OCI-LY1 (cell line): ENCODE measurements around the gene OR2A25.

ENCODE experiments used
- H2AFZ ChIP-seq: fragments of 200-600 bp; sonication (generic), shearing (Covaris generic); 2 replicates; pipeline ENCODE4 v1.6.0; 2014; ENCODE audit warnings: antibody characterized with exemption, mild to moderate bottlenecking, low read length
- H3F3A ChIP-seq: fragments of 200-600 bp; sonication (generic), shearing (Covaris generic); 2 replicates; pipeline ENCODE4 v1.6.0; 2014; ENCODE audit warnings: mild to moderate bottlenecking, antibody characterized with exemption, low read length, moderate library complexity; ENCODE audit not compliant: insufficient read depth
- H3K27ac ChIP-seq: fragments of 200-600 bp; sonication (generic); 2 replicates; pipeline ENCODE4 v1.5.1; 2014; ENCODE audit warnings: low read length, mixed run types, mild to moderate bottlenecking, low read depth; ENCODE audit not compliant: poor library complexity, severe bottlenecking
- H3K27me3 ChIP-seq: fragments of 200-600 bp; sonication (generic); 2 replicates; pipeline ENCODE4 v1.6.0; 2014; ENCODE audit warnings: antibody characterized with exemption, mild to moderate bottlenecking, low read length, moderate library complexity; ENCODE audit not compliant: insufficient read depth
- H3K36me3 ChIP-seq: fragments of 200-600 bp; sonication (generic); 2 replicates; pipeline ENCODE4 v1.6.1; 2014; ENCODE audit warnings: mild to moderate bottlenecking, antibody characterized with exemption, low read length, moderate library complexity, mixed read lengths; ENCODE audit not compliant: insufficient read depth
- H3K4me1 ChIP-seq: fragments of 200-600 bp; sonication (generic); 2 replicates; pipeline ENCODE4 v1.5.1; 2014; ENCODE audit warnings: mild to moderate bottlenecking, low read length, moderate library complexity; ENCODE audit not compliant: insufficient read depth, severe bottlenecking
- H3K4me2 ChIP-seq: fragments of 200-600 bp; sonication (generic), shearing (Covaris generic); 2 replicates; pipeline ENCODE4 v1.6.1; 2014; ENCODE audit warnings: low read length
- H3K4me3 ChIP-seq: fragments of 200-600 bp; sonication (generic); 2 replicates; pipeline ENCODE4 v1.5.1; 2014; ENCODE audit warnings: low read length, low read depth, mild to moderate bottlenecking, mixed read lengths; ENCODE audit not compliant: poor library complexity, severe bottlenecking
- H3K79me2 ChIP-seq: fragments of 200-600 bp; shearing (Covaris generic); 2 replicates; pipeline ENCODE4 v1.6.1; 2016; ENCODE audit warnings: mixed run types, low read length, mixed read lengths; ENCODE audit not compliant: insufficient read depth
- H3K9ac ChIP-seq: fragments of 200-600 bp; sonication (generic), shearing (Covaris generic); 2 replicates; pipeline ENCODE4 v1.6.1; 2014; ENCODE audit warnings: mild to moderate bottlenecking, low read length, mixed read lengths
- H3K9me2 ChIP-seq: fragments of 200-600 bp; sonication (generic), shearing (Covaris generic); 2 replicates; pipeline ENCODE4 v1.6.1; 2014; ENCODE audit warnings: low read depth, mild to moderate bottlenecking, low read length, mixed read lengths
- H3K9me3 ChIP-seq: fragments of 200-600 bp; shearing (Covaris generic); 2 replicates; pipeline ENCODE4 v1.6.1; 2014; ENCODE audit warnings: low read length, mixed read lengths
- H4K20me1 ChIP-seq: fragments of 200-600 bp; sonication (generic), shearing (Covaris generic); 2 replicates; pipeline ENCODE4 v1.6.0; 2016; ENCODE audit warnings: mild to moderate bottlenecking, low read length; ENCODE audit not compliant: insufficient read depth
- CTCF ChIP-seq: fragments of 200-600 bp; sonication (generic), shearing (Covaris generic); IDR thresholded peaks from 2 replicates; pipeline ENCODE4 v1.5.1; 2017; ENCODE audit warnings: mild to moderate bottlenecking, antibody characterized with exemption, low read length, moderate library complexity, mixed read lengths
- EZH2 ChIP-seq: fragments of 200-600 bp; sonication (generic), shearing (Covaris generic); IDR thresholded peaks from 2 replicates; pipeline ENCODE4 v1.8.0; 2017; ENCODE audit warnings: borderline replicate concordance, mixed run types, mild to moderate bottlenecking, antibody characterized with exemption, low read length, moderate library complexity, mixed read lengths

OR2A25 gene

GRCh38 chr7:144023171-144023827 lies 46.3 kb upstream of the OR2A25 start:
- no peaks in the 10 kb centered on the region for H3K27me3 ChIP-seq
- no peaks in the 10 kb centered on the region for H3K79me2 ChIP-seq
- TF ChIP-seq EZH2: no peak
- TF ChIP-seq CTCF: no peak
- no peaks in the 10 kb centered on the region for H3K9me2 ChIP-seq
- H3K9me3 ChIP-seq: no peaks in the 10 kb centered on the region
- no peaks in the 10 kb centered on the region for H4K20me1 ChIP-seq
- H3K9ac ChIP-seq: no peak overlapping the region
- H3K4me1 ChIP-seq: no peaks in the 10 kb centered on the region
- H3K4me3 ChIP-seq: no peak overlapping the region
- H2AFZ ChIP-seq: no peak overlapping the region
- no peak overlapping the region for H3K4me2 ChIP-seq
- no peak overlapping the region for H3K27ac ChIP-seq
- H3F3A ChIP-seq: no peaks in the 10 kb centered on the region
- H3K36me3 ChIP-seq: no peaks in the 10 kb centered on the region

- no peak for TF ChIP-seq CTCF
- no peak for TF ChIP-seq EZH2
- H3K9me2 ChIP-seq: no peaks in the 10 kb centered on the region
- no peak overlapping the region for H2AFZ ChIP-seq
- H3K79me2 ChIP-seq: no peaks in the 10 kb centered on the region
- H3K27ac ChIP-seq: no peak overlapping the region
- no peaks in the 10 kb centered on the region for H4K20me1 ChIP-seq
- no peak overlapping the region for H3K9ac ChIP-seq
- H3K4me1 ChIP-seq: no peaks in the 10 kb centered on the region
- H3F3A ChIP-seq: no peaks in the 10 kb centered on the region
- no peak overlapping the region for H3K4me2 ChIP-seq
- H3K4me3 ChIP-seq: no peak overlapping the region
- no peaks in the 10 kb centered on the region for H3K36me3 ChIP-seq
- H3K9me3 ChIP-seq: no peaks in the 10 kb centered on the region
- H3K27me3 ChIP-seq: no peaks in the 10 kb centered on the region
Measured at GRCh38 chr7:144024213-144024612, 45.4 kb upstream of the OR2A25 start.

- Histone ChIP-seq H3K9me3 (no peaks in the 10 kb centered on the region), H3K9ac (no peak overlapping the region), H2AFZ (no peak overlapping the region), H3K9me2 (no peaks in the 10 kb centered on the region), H3K4me2 (no peak overlapping the region), H3K36me3 (no peaks in the 10 kb centered on the region), H3K27ac (no peak overlapping the region), H3K4me3 (no peak overlapping the region), H3K79me2 (no peaks in the 10 kb centered on the region), H3F3A (no peaks in the 10 kb centered on the region), H3K4me1 (no peaks in the 10 kb centered on the region), H4K20me1 (no peaks in the 10 kb centered on the region), H3K27me3 (no peaks in the 10 kb centered on the region)
- TF ChIP-seq CTCF (no peak), EZH2 (no peak)
Measured at GRCh38 chr7:144026203-144026883, 43.3 kb upstream of the OR2A25 start.
